Measurements from ENCODE around the gene BEST1. TPM values are rescaled to one million over a fixed set of nuclear protein-coding genes. Genes with fewer than 3 reads are reported as not detected.

The BEST1 gene
- polyA plus RNA-seq, 2 of the 4 experiments (the other 2 are of a cell fraction): 1.2 to 1.9 TPM

DNA sequence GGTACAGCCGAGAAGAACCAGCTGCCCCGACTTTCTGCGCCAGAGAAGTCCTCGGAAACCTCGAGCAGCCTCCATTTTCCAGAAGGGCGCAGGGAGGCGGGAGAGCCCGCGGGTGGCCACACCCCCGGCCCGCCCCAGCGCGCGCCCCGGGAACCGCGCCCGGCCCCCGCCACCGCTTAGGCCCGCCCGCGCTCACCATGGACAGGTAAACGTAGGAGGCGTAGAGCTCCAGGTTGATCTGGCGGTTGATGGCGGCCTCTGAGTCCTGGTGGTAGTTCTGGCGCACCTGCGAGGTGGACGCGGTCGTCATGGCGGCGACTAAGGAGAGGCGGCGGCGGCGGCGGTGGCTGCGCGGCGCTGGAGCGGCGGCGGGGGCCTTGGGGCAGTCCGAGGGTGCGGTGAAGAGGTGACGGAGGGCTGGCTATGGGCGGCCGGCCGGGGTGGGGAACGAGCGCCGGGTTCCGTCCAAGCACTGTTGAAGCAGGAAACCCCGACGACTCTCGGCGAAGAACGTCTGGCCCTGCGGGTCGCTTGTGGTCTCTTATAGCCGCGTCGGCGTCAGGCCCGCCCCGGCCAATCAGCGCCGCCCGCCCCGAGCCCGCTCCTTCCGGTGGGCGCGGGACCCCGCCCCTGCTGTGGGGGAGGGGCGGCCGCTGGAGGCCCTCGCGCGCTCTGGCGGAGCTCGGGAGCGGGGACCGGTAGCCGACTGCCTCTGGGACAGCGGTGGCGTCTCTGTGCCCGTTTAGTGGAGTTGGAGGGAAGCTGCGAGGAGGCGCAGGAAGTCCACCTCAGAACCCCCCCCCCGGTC lies 17.2 kb downstream of the BEST1 start, which contains the start of gene FTH1:
TSS of gene FTH1 (minus strand) at position 519 of the 808 bp plus-strand sequence. CDS start at position 310, 209 bp downstream.
- ChIA-PET POLR2A (interaction anchor here (0.6 to 8.1 kb wide), 25 partner anchors 8 to 624 kb away, joined by 3 to 75 read pairs (median 4); partner anchors contain the start of genes BEST1 and TUT1), CTCF (interaction anchor here (0.6 to 12.9 kb wide), 9 partner anchors 17 to 114 kb away, joined by 3 to 92 read pairs (median 5); partner anchors contain the start of gene BEST1)
- TF ChIP-seq, protein P1, sequence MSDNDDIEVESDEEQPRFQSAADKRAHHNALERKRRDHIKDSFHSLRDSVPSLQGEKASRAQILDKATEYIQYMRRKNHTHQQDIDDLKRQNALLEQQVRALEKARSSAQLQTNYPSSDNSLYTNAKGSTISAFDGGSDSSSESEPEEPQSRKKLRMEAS (IDR thresholded peaks at IDR 0.05): peak; percentile 33; the same call in 1 of the 2 replicates
- TF ChIP-seq, protein P2, sequence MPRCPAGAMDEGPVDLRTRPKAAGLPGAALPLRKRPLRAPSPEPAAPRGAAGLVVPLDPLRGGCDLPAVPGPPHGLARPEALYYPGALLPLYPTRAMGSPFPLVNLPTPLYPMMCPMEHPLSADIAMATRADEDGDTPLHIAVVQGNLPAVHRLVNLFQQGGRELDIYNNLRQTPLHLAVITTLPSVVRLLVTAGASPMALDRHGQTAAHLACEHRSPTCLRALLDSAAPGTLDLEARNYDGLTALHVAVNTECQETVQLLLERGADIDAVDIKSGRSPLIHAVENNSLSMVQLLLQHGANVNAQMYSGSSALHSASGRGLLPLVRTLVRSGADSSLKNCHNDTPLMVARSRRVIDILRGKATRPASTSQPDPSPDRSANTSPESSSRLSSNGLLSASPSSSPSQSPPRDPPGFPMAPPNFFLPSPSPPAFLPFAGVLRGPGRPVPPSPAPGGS (IDR thresholded peaks at IDR 0.05): peak; percentile 99
- TF ChIP-seq TFCP2L1 (CRISPR knock-in tag; IDR thresholded peaks at IDR 0.05) (no peak; the same call in 1 of the 2 replicates), ZFP36 (IDR thresholded peaks at IDR 0.05; ENCODE audit: borderline replicate concordance, partially characterized antibody) (no peak), RAD21 (conservative IDR thresholded peaks at IDR 0.05 in 1 of 2, IDR thresholded peaks at IDR 0.05 in 1 of 2) (peak in 1 of 2 experiments; percentile 44; a peak in 2 of 5 replicates), EP300 (IDR thresholded peaks at IDR 0.05) (no peak; a peak in 1 of 5 replicates), GATA3 (IDR thresholded peaks at IDR 0.05; ENCODE audit: borderline replicate concordance) (peak; percentile 31; the same call in 1 of the 2 replicates), JUN (IDR thresholded peaks at IDR 0.05) (peak; percentile 97 to 100), PHF8 (IDR thresholded peaks at IDR 0.05; ENCODE audit: borderline replicate concordance, low read depth) (peak; percentile 78), POLR2A (IDR thresholded peaks at IDR 0.05; ENCODE audit: low read length) (peak; percentile 93)
- TF ChIP-seq, protein P3, sequence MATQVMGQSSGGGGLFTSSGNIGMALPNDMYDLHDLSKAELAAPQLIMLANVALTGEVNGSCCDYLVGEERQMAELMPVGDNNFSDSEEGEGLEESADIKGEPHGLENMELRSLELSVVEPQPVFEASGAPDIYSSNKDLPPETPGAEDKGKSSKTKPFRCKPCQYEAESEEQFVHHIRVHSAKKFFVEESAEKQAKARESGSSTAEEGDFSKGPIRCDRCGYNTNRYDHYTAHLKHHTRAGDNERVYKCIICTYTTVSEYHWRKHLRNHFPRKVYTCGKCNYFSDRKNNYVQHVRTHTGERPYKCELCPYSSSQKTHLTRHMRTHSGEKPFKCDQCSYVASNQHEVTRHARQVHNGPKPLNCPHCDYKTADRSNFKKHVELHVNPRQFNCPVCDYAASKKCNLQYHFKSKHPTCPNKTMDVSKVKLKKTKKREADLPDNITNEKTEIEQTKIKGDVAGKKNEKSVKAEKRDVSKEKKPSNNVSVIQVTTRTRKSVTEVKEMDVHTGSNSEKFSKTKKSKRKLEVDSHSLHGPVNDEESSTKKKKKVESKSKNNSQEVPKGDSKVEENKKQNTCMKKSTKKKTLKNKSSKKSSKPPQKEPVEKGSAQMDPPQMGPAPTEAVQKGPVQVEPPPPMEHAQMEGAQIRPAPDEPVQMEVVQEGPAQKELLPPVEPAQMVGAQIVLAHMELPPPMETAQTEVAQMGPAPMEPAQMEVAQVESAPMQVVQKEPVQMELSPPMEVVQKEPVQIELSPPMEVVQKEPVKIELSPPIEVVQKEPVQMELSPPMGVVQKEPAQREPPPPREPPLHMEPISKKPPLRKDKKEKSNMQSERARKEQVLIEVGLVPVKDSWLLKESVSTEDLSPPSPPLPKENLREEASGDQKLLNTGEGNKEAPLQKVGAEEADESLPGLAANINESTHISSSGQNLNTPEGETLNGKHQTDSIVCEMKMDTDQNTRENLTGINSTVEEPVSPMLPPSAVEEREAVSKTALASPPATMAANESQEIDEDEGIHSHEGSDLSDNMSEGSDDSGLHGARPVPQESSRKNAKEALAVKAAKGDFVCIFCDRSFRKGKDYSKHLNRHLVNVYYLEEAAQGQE (IDR thresholded peaks at IDR 0.05): peak; percentile 18; the same call in 1 of the 2 replicates
- TF ChIP-seq, protein P4, sequence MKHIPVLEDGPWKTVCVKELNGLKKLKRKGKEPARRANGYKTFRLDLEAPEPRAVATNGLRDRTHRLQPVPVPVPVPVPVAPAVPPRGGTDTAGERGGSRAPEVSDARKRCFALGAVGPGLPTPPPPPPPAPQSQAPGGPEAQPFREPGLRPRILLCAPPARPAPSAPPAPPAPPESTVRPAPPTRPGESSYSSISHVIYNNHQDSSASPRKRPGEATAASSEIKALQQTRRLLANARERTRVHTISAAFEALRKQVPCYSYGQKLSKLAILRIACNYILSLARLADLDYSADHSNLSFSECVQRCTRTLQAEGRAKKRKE (CRISPR knock-in tag; IDR thresholded peaks at IDR 0.05; ENCODE audit: low read depth): peak; percentile 55; the same call in 1 of the 2 replicates
- TF ChIP-seq, protein P5, sequence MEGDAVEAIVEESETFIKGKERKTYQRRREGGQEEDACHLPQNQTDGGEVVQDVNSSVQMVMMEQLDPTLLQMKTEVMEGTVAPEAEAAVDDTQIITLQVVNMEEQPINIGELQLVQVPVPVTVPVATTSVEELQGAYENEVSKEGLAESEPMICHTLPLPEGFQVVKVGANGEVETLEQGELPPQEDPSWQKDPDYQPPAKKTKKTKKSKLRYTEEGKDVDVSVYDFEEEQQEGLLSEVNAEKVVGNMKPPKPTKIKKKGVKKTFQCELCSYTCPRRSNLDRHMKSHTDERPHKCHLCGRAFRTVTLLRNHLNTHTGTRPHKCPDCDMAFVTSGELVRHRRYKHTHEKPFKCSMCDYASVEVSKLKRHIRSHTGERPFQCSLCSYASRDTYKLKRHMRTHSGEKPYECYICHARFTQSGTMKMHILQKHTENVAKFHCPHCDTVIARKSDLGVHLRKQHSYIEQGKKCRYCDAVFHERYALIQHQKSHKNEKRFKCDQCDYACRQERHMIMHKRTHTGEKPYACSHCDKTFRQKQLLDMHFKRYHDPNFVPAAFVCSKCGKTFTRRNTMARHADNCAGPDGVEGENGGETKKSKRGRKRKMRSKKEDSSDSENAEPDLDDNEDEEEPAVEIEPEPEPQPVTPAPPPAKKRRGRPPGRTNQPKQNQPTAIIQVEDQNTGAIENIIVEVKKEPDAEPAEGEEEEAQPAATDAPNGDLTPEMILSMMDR (IDR thresholded peaks at IDR 0.05): no peak
- TF ChIP-seq, protein P6, sequence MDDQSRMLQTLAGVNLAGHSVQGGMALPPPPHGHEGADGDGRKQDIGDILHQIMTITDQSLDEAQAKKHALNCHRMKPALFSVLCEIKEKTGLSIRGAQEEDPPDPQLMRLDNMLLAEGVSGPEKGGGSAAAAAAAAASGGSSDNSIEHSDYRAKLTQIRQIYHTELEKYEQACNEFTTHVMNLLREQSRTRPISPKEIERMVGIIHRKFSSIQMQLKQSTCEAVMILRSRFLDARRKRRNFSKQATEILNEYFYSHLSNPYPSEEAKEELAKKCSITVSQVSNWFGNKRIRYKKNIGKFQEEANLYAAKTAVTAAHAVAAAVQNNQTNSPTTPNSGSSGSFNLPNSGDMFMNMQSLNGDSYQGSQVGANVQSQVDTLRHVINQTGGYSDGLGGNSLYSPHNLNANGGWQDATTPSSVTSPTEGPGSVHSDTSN (IDR thresholded peaks at IDR 0.05): peak; percentile 62; the same call in 1 of the 2 replicates
- TF ChIP-seq, protein P7, sequence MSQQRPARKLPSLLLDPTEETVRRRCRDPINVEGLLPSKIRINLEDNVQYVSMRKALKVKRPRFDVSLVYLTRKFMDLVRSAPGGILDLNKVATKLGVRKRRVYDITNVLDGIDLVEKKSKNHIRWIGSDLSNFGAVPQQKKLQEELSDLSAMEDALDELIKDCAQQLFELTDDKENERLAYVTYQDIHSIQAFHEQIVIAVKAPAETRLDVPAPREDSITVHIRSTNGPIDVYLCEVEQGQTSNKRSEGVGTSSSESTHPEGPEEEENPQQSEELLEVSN (IDR thresholded peaks at IDR 0.05; ENCODE audit: borderline replicate concordance, low read depth): peak; percentile 5; the same call in 1 of the 2 replicates
- no peak for FAIRE-seq
- Histone ChIP-seq H3K9me3 (no peaks in the 10 kb centered on the region), H3K4me3 (peak within 1 kb of the TSS; percentile 96), H3K4me1 (peaks cover 59% of the 10 kb centered on the region), H3K4me2 (peak within 1 kb of the TSS; percentile 98), H3K27ac (peak within 1 kb of the TSS; percentile 97 to 99)
- peak; percentile 16 to 62 for ATAC-seq
- 0% methylated on average over 7 of the region's 93 CpGs for WGBS (ENCODE audit: missing lambda C conversion rate)
- peak; percentile 77 to 95 for DNase-seq (ENCODE audit: low read depth in 1 of 2, low spot score in 1 of 2)

Measured in A549 (cell line).